ENCODE data around the gene INSC. TPM values are rescaled to one million over a fixed set of nuclear protein-coding genes. Genes with fewer than 3 reads are reported as not detected.

The INSC gene
- total RNA-seq, 2 donors from 2014 or later: 1.6 TPM

DNA sequence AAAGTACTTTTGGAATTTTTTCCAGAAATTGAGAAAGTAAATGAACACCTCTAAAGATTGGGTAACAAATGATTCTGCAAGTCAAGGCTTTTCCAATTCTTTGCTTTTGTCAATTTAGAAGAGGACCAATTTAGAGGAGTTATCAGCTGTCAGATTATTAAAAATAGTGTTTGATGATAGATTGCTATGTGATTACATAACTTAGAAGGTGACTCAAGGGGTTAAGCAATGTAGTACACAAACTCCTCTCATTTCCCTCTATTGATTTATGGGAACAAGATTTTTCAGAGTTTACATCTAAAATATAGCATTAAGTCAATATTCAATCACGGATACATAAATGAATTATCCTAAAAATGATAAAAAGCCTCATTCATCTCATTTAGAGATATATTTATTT is 70.3 kb downstream of the INSC start:
- TF ChIP-seq, protein P1, sequence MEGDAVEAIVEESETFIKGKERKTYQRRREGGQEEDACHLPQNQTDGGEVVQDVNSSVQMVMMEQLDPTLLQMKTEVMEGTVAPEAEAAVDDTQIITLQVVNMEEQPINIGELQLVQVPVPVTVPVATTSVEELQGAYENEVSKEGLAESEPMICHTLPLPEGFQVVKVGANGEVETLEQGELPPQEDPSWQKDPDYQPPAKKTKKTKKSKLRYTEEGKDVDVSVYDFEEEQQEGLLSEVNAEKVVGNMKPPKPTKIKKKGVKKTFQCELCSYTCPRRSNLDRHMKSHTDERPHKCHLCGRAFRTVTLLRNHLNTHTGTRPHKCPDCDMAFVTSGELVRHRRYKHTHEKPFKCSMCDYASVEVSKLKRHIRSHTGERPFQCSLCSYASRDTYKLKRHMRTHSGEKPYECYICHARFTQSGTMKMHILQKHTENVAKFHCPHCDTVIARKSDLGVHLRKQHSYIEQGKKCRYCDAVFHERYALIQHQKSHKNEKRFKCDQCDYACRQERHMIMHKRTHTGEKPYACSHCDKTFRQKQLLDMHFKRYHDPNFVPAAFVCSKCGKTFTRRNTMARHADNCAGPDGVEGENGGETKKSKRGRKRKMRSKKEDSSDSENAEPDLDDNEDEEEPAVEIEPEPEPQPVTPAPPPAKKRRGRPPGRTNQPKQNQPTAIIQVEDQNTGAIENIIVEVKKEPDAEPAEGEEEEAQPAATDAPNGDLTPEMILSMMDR (IDR thresholded peaks at IDR 0.05): no peak
- DNase-seq: no peak

DNA sequence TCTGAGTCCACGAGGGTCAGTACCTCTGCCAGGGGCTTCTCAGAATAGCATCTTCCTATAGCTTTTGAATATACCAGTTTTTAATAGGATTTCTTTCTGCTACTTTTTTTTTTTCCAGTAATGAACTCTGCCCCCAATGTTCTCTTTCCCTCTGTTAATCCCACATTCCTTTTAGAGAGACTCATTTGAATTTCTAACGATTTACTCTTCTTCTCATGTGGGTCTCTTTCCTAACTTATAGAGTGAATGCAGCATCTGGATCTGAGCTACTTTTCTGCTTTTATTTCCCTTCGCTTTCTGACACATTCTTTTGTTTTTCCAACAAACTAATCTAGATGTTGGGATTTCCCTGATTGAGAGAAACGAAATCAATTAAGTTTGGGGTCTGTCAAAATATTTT is 71.4 kb downstream of the INSC start:
- no peaks in the 10 kb centered on the region for H3K27me3 ChIP-seq
- H3K27ac ChIP-seq: no peak overlapping the region
- no peak for DNase-seq
- no peak overlapping the region for H3K4me3 ChIP-seq
- H3K4me1 ChIP-seq: no peaks in the 10 kb centered on the region
- TF ChIP-seq, protein P1 (IDR thresholded peaks at IDR 0.05): no peak
- intact Hi-C loops (cut with DNase I): no loop called here
- no peaks in the 10 kb centered on the region for H3K9me3 ChIP-seq
- H3K9ac ChIP-seq (ENCODE audit: low read depth in 2 of 2, low read length in 2 of 2): no peak overlapping the region
- no peaks in the 10 kb centered on the region for H3K36me3 ChIP-seq

More for the DNA sequence above, 70.3 kb downstream of the INSC start:
- Histone ChIP-seq H3K9me3 (no peaks in the 10 kb centered on the region), H3K4me3 (no peak overlapping the region), H3K36me3 (no peaks in the 10 kb centered on the region), H3K9ac (ENCODE audit: low read depth in 2 of 2, low read length in 2 of 2) (no peak overlapping the region), H3K4me1 (no peaks in the 10 kb centered on the region), H3K27ac (no peak overlapping the region), H3K27me3 (no peaks in the 10 kb centered on the region)
- intact Hi-C loops (cut with DNase I): no loop called here

DNA sequence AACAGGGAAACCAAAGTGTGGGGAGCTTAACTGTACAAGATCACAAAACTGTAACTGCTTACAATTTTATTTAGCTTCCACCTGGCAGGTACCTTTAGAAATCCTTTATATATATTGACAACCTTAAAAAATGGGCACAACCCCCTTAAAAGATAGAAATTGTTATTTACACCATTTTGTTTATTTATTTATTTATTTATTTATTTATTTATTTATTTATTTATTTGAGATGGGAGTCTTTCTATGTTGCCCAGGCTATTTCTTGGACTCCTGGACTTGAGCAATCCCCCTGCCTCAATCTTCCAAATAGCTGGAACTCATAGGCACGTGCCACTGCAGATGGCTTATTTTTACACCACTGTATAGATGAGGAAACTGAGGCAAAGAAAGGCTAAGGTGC is 74.5 kb downstream of the INSC start:
- H3K36me3 ChIP-seq: no peaks in the 10 kb centered on the region
- H3K4me1 ChIP-seq: no peaks in the 10 kb centered on the region
- H3K9me3 ChIP-seq: no peaks in the 10 kb centered on the region
- H3K27me3 ChIP-seq: no peaks in the 10 kb centered on the region
- no peak for DNase-seq
- H3K9ac ChIP-seq (ENCODE audit: low read depth in 2 of 2, low read length in 2 of 2): no peak overlapping the region
- H3K4me3 ChIP-seq: no peak overlapping the region
- TF ChIP-seq, protein P1 (IDR thresholded peaks at IDR 0.05): no peak
- H3K27ac ChIP-seq: no peak overlapping the region
- intact Hi-C loops (cut with DNase I): no loop called here

DNA sequence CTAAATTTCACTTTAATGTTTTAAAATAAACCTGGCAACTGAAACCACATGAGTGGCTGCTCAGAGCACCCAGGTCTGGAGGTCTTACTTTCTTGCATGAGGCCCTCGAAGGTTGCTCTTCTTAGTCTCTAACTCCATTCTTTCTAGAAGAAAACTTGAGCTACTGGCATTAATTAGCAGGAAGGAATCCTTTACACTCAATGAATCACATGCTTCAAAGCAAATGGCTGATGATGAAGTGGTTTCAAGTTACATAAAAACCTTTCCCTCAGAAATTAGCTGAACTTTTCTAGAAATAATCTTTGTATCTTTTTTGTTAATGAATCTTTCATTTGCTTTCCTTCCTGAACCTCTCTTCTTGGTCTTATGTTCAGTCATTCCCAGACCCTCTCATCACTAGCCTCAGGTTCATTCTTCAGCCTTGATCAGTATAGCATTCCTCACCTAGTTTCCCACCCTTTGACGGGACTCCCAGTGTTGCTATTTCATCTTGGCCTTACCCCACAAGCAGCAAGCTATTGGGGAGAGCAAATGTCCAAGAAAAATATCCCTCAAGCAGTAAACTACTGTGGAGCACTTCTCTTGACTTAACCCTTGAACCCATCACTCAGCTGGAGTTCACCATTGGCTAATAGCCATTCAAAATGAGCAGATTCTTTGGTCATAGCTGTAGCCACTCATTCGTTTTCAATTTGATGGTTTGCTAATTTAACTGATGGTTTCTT is 75.1 kb downstream of the INSC start:
- DNase-seq: no peak
- TF ChIP-seq, protein P1 (IDR thresholded peaks at IDR 0.05): no peak
- no peaks in the 10 kb centered on the region for H3K9me3 ChIP-seq
- H3K27ac ChIP-seq: no peak overlapping the region
- intact Hi-C loops (cut with DNase I): loop anchor here (10.0 kb wide), 1 partner anchor 215 kb away; the partner anchor contains the start of gene CALCA
- no peaks in the 10 kb centered on the region for H3K4me1 ChIP-seq
- no peaks in the 10 kb centered on the region for H3K36me3 ChIP-seq
- H3K9ac ChIP-seq (ENCODE audit: low read depth in 2 of 2, low read length in 2 of 2): no peak overlapping the region
- H3K4me3 ChIP-seq: no peak overlapping the region
- no peaks in the 10 kb centered on the region for H3K27me3 ChIP-seq

DNA sequence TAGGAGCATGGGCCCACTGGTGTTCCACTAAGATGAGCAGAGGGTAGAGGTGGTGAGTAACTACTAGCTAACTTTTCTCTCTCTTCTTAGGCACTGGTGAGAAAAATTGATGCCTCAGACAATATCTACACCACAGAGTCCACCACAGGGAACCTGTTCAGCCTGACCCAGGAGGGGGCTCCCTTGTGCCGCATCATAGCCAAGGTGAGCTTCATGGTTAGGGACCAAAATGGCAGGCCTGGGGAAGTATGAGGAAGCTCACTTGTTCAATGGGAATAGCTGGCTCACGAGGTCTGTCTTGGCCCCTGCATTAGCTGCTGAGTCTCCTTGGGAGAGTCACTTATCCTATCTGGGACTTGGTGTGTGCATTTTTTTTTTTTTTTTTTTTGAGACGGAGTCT is 75.9 kb downstream of the INSC start:
- Histone ChIP-seq H3K36me3 (no peaks in the 10 kb centered on the region), H3K9me3 (no peaks in the 10 kb centered on the region), H3K9ac (ENCODE audit: low read depth in 2 of 2, low read length in 2 of 2) (no peak overlapping the region), H3K4me1 (no peaks in the 10 kb centered on the region), H3K27ac (no peak overlapping the region), H3K4me3 (no peak overlapping the region), H3K27me3 (no peaks in the 10 kb centered on the region)
- intact Hi-C loops (cut with DNase I): loop anchor here (10.0 kb wide), 1 partner anchor 216 kb away; the partner anchor contains the start of gene CALCA
- no peak for DNase-seq
- TF ChIP-seq, protein P1 (IDR thresholded peaks at IDR 0.05): no peak

Measured in colonic mucosa (tissue), 4 donors.